Uterus (tissue), 4 donors: Measurements from ENCODE around the gene CCT7. TPM values are rescaled to one million over a fixed set of nuclear protein-coding genes. Genes with fewer than 3 reads are reported as not detected.

Experiments
- DNase-seq, 2 donors: peaks; one replicate each; pipeline ENCODE4 v3.0.0-alpha.2; 2019 to 2020
- H3K27ac ChIP-seq, 2 donors: fragments of 200-600 bp; sonication (generic); 1 replicate in 1 of 2; 2 replicates in 1 of 2; pipeline ENCODE4 v1.5.1; 2016 to 2018
- H3K27me3 ChIP-seq, 2 donors: fragments of 200-600 bp; sonication (generic); one replicate each; pipeline ENCODE4 v1.5.1; 2018 to 2019; ENCODE audit warnings: control low read depth in 1 of 2
- H3K36me3 ChIP-seq, 2 donors: fragments of 200-600 bp; sonication (generic); one replicate each; pipeline ENCODE4 v1.5.1; 2019; ENCODE audit warnings: control low read depth in 1 of 2
- H3K4me1 ChIP-seq, 2 donors: fragments of 200-600 bp; sonication (generic); one replicate each; pipeline ENCODE4 v1.5.1; 2018 to 2019; ENCODE audit warnings: control low read depth in 1 of 2
- H3K4me3 ChIP-seq, 2 donors: fragments of 200-600 bp; sonication (generic); 1 replicate in 1 of 2; 2 replicates in 1 of 2; pipeline ENCODE4 v1.5.1; 2018 to 2019; ENCODE audit warnings: mild to moderate bottlenecking in 1 of 2
- H3K9me3 ChIP-seq, 2 donors: fragments of 200-600 bp; sonication (generic); one replicate each; pipeline ENCODE4 v1.5.1; 2019; ENCODE audit warnings: control low read depth in 1 of 2
- CTCF ChIP-seq, 4 experiments: fragments of 200-600 bp in 2 of 4; fragments of 450-650 bp in 2 of 4; sonication (generic) in 2 of 4; IDR thresholded peaks; one replicate each; pipeline ENCODE4 v1.5.1; 2016 to 2019; ENCODE audit warnings: antibody characterized with exemption in 4 of 4, mild to moderate bottlenecking in 2 of 4, moderate library complexity in 1 of 4
- POLR2A ChIP-seq, 2 donors: fragments of 450-650 bp; IDR thresholded peaks; one replicate each; pipeline ENCODE4 v1.6.1; 2016; ENCODE audit warnings: antibody characterized with exemption in 2 of 2, mild to moderate bottlenecking in 1 of 2, moderate library complexity in 1 of 2
- intact Hi-C: fragments of 100-400 bp; cut with DNase I; formaldehyde crosslinking; loops from one replicate; pipeline ENCODE4 v1.15.1; 2023; ENCODE audit warnings: low total_unique reads
- total RNA-seq, 4 donors: library from RNA; depleted of rRNA in 3 of 4; stranded (reverse); fragments of >200 nt in 3 of 4; gene quantifications; one replicate each; pipeline versions ENCODE4 v1.1.0 to v1.2.4, GENCODE V29; 2014 to 2023
- donor health status: DM: yes; HTN: yes; CAD: no.

CCT7 gene
- total RNA-seq, 4 donors from 2014 or later: 118 to 269 (median 188) TPM

GRCh38 chr2:73269686-73270465 lies 35.8 kb downstream of the CCT7 start:
- Histone ChIP-seq H3K27me3 (no peaks in the 10 kb centered on the region), H3K27ac (no peak overlapping the region), H3K9me3 (no peaks in the 10 kb centered on the region), H3K36me3 (no peaks in the 10 kb centered on the region), H3K4me1 (peaks cover 0 to 3% of the 10 kb centered on the region in 2 donors), H3K4me3 (no peak overlapping the region)
- TF ChIP-seq POLR2A (IDR thresholded peaks at IDR 0.05) (no peak), CTCF (IDR thresholded peaks at IDR 0.05) (no peak)
- no peak for DNase-seq
- intact Hi-C loops: no loop called here

GRCh38 chr2:73272270-73272669 lies 38.2 kb downstream of the CCT7 start:
- no peak for DNase-seq
- no peaks in the 10 kb centered on the region for H3K36me3 ChIP-seq
- no peak overlapping the region for H3K27ac ChIP-seq
- no peaks in the 10 kb centered on the region for H3K27me3 ChIP-seq
- intact Hi-C loops: no loop called here
- H3K4me1 ChIP-seq: peaks cover 0 to 3% of the 10 kb centered on the region in 2 donors
- no peaks in the 10 kb centered on the region for H3K9me3 ChIP-seq
- no peak for TF ChIP-seq CTCF (IDR thresholded peaks at IDR 0.05)
- TF ChIP-seq POLR2A (IDR thresholded peaks at IDR 0.05): no peak
- H3K4me3 ChIP-seq: no peak overlapping the region

GRCh38 chr2:73279852-73280251 lies 45.7 kb downstream of the CCT7 start:
- Histone ChIP-seq H3K27me3 (no peaks in the 10 kb centered on the region), H3K4me3 (no peak overlapping the region), H3K4me1 (peaks cover 0 to 5% of the 10 kb centered on the region in 2 donors), H3K9me3 (no peaks in the 10 kb centered on the region), H3K36me3 (no peaks in the 10 kb centered on the region), H3K27ac (no peak overlapping the region)
- no peak for DNase-seq
- intact Hi-C loops: no loop called here
- TF ChIP-seq CTCF (IDR thresholded peaks at IDR 0.05): no peak
- no peak for TF ChIP-seq POLR2A (IDR thresholded peaks at IDR 0.05)

- intact Hi-C loops: no loop called here
- no peaks in the 10 kb centered on the region for H3K9me3 ChIP-seq
- DNase-seq: no peak
- H3K4me1 ChIP-seq: peaks cover 0 to 5% of the 10 kb centered on the region in 2 donors
- TF ChIP-seq POLR2A (IDR thresholded peaks at IDR 0.05): no peak
- no peak for TF ChIP-seq CTCF (IDR thresholded peaks at IDR 0.05)
- no peaks in the 10 kb centered on the region for H3K36me3 ChIP-seq
- no peaks in the 10 kb centered on the region for H3K27me3 ChIP-seq
- H3K4me3 ChIP-seq: no peak overlapping the region
- H3K27ac ChIP-seq: no peak overlapping the region
Observed at GRCh38 chr2:73281244-73281643, 47.1 kb downstream of the CCT7 start.

- H3K27ac ChIP-seq: no peak overlapping the region
- no peaks in the 10 kb centered on the region for H3K27me3 ChIP-seq
- H3K4me1 ChIP-seq: peaks cover 0 to 5% of the 10 kb centered on the region in 2 donors
- peak overlapping the region in 1 of 2 donors; percentile 62 for H3K4me3 ChIP-seq
- H3K9me3 ChIP-seq: no peaks in the 10 kb centered on the region
- no peak for DNase-seq
- TF ChIP-seq CTCF (IDR thresholded peaks at IDR 0.05) (no peak), POLR2A (IDR thresholded peaks at IDR 0.05) (no peak)
- no peaks in the 10 kb centered on the region for H3K36me3 ChIP-seq
- intact Hi-C loops: no loop called here
Observed at GRCh38 chr2:73282924-73283544, 48.9 kb downstream of the CCT7 start.
